OCI-LY1 (cell line): ENCODE results near the gene KRTAP1-5.

Experiments used
- EZH2 ChIP-seq: fragments of 200-600 bp; sonication (generic), shearing (Covaris generic); IDR thresholded peaks from 2 replicates; pipeline ENCODE4 v1.8.0; 2017; ENCODE audit warnings: borderline replicate concordance, mixed run types, mild to moderate bottlenecking, antibody characterized with exemption, low read length, moderate library complexity, mixed read lengths
- TF ChIP-seq, protein P1 (sequence below): fragments of 200-600 bp; sonication (generic), shearing (Covaris generic); IDR thresholded peaks from 2 replicates; pipeline ENCODE4 v1.5.1; 2017; ENCODE audit warnings: mild to moderate bottlenecking, antibody characterized with exemption, low read length, moderate library complexity, mixed read lengths

DNA sequence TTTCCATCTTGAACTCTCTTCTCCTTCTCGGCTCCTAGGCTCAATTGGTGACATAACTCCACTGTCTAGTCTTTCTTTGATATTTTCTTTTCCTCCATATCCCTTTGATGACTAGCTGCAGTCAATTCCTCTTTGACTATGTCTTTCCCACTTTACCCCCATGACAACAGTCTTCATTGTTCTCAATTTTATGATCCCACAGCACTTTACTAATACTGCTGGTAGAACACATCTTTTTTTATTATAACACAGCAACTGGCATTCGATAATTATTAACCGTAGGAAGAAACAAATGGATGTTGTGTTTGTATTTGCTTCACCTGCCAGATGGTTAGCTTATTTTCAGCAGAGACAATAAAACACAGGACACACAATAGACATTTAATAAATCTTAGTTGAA, 34.3 kb downstream of the KRTAP1-5 start:
- TF ChIP-seq, protein P1, sequence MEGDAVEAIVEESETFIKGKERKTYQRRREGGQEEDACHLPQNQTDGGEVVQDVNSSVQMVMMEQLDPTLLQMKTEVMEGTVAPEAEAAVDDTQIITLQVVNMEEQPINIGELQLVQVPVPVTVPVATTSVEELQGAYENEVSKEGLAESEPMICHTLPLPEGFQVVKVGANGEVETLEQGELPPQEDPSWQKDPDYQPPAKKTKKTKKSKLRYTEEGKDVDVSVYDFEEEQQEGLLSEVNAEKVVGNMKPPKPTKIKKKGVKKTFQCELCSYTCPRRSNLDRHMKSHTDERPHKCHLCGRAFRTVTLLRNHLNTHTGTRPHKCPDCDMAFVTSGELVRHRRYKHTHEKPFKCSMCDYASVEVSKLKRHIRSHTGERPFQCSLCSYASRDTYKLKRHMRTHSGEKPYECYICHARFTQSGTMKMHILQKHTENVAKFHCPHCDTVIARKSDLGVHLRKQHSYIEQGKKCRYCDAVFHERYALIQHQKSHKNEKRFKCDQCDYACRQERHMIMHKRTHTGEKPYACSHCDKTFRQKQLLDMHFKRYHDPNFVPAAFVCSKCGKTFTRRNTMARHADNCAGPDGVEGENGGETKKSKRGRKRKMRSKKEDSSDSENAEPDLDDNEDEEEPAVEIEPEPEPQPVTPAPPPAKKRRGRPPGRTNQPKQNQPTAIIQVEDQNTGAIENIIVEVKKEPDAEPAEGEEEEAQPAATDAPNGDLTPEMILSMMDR, result no peak
- no peak for TF ChIP-seq EZH2
